Progenitor cell of endocrine pancreas (in vitro differentiated cells): ENCODE measurements around the gene AP3B1. TPM values are rescaled to one million over a fixed set of nuclear protein-coding genes. Genes with fewer than 3 reads are reported as not detected.

ENCODE experiments used
- DNase-seq: peaks from one replicate; pipeline ENCODE4 v3.0.0; 2021; ENCODE audit warnings: low spot score; ENCODE audit not compliant: unreplicated experiment
- H3K27ac Mint-ChIP-seq: 2 replicates; pipeline ENCODE4 v1.8.0; 2021; ENCODE audit warnings: mild to moderate bottlenecking, moderate library complexity, mixed read lengths
- H3K27me3 Mint-ChIP-seq: 2 replicates; pipeline ENCODE4 v1.8.0; 2021; ENCODE audit warnings: mixed read lengths
- H3K36me3 Mint-ChIP-seq: 2 replicates; pipeline ENCODE4 v1.8.0; 2022; ENCODE audit warnings: mixed read lengths; ENCODE audit not compliant: insufficient read depth
- H3K4me1 Mint-ChIP-seq: 2 replicates; pipeline ENCODE4 v1.8.0; 2021; ENCODE audit warnings: low read depth, mixed read lengths
- H3K4me3 Mint-ChIP-seq: 2 replicates; pipeline ENCODE4 v1.8.0; 2021; ENCODE audit warnings: low read depth, mild to moderate bottlenecking, moderate library complexity, mixed read lengths
- H3K9me3 Mint-ChIP-seq: 2 replicates; pipeline ENCODE4 v1.8.0; 2021; ENCODE audit warnings: low read depth, mixed read lengths
- total RNA-seq: library from RNA; stranded (reverse); gene quantifications from 2 replicates; pipeline ENCODE4 v1.2.1, GENCODE V29; 2021
- TF ChIP-seq, protein P1 (sequence below): fragments of 200-600 bp; sonication (generic); IDR thresholded peaks from one replicate; pipeline ENCODE4 v1.5.0; 2021; ENCODE audit warnings: antibody characterized with exemption, mild to moderate bottlenecking; ENCODE audit not compliant: unreplicated experiment

The AP3B1 gene
- total RNA-seq, 1 donor from 2014 or later: 50.9 TPM

DNA sequence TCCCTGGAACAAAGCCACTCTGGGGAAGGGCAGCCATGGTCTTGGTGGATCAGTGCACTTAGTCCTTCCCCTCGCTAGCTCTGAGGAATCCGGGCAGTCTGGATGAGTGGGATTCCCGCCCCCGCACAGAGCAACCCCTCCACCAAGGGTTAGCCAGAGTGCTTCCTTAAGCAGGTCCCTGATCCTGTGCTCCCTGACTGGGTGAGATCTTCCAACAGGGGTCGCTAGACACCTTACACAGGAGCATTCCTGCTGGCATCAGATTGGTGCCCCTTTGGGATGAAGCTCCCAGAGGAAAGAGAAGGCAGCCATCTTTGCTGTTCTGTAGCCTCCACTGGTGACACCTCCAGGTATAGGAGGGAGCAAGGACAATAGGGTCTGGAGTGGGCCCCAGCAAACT is 228.8 kb downstream of the AP3B1 start:
- TF ChIP-seq, protein P1, sequence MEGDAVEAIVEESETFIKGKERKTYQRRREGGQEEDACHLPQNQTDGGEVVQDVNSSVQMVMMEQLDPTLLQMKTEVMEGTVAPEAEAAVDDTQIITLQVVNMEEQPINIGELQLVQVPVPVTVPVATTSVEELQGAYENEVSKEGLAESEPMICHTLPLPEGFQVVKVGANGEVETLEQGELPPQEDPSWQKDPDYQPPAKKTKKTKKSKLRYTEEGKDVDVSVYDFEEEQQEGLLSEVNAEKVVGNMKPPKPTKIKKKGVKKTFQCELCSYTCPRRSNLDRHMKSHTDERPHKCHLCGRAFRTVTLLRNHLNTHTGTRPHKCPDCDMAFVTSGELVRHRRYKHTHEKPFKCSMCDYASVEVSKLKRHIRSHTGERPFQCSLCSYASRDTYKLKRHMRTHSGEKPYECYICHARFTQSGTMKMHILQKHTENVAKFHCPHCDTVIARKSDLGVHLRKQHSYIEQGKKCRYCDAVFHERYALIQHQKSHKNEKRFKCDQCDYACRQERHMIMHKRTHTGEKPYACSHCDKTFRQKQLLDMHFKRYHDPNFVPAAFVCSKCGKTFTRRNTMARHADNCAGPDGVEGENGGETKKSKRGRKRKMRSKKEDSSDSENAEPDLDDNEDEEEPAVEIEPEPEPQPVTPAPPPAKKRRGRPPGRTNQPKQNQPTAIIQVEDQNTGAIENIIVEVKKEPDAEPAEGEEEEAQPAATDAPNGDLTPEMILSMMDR: no peak
- no peak for DNase-seq
- no peak overlapping the region for H3K4me3 Mint-ChIP-seq
- no peak overlapping the region for H3K27ac Mint-ChIP-seq
- peaks cover 37% of the 10 kb centered on the region for H3K9me3 Mint-ChIP-seq
- H3K4me1 Mint-ChIP-seq: peaks cover 14% of the 10 kb centered on the region
- no peaks in the 10 kb centered on the region for H3K27me3 Mint-ChIP-seq
- H3K36me3 Mint-ChIP-seq: peaks cover 34% of the 10 kb centered on the region

DNA sequence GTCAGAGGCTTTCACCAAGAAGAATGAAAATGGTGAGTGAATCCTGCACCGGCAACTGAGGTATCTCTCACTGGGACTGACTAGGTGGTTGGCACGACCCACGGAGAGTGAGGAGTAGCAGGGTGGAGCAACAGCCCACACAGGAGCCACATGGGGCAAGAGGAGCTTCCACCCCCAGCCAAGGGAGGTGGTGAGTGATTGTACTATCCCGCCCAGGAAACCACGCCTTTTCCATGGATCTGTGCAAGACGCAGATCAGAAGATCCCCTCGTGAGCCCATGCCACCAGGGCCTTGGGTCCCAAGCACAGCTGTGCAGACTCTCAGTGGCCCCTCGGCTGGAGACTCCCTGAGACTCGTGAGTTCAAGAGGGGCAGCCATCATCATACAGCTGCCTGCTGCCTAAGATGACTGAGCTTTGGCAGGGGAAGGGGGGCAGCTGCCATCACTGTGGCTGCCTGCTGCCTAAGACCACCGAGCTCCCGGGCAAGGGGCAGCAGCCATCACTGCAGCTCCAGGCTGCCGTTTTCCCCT is 229.5 kb downstream of the AP3B1 start:
- no peak for DNase-seq

DNA sequence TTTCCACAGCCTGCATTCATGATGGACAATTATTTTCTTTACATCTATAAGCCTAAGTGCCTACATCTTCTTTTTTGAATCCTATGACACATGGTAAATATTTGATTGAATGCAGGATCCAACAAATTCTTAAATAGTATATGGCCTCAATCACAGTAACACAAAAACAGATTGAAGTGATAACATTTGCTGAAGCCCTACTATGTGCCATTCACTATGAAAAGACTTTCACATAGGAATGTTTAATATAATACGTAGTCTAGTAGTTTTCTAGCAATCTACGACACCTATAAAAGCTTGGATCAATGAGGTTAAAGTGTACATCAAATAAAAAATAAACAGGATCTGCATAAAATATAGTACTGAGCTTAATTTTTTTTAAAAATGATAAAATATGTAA is 231.0 kb downstream of the AP3B1 start:
- TF ChIP-seq, protein P1: no peak
- peaks cover 20% of the 10 kb centered on the region for H3K36me3 Mint-ChIP-seq
- DNase-seq: no peak
- H3K27ac Mint-ChIP-seq: no peak overlapping the region
- no peaks in the 10 kb centered on the region for H3K27me3 Mint-ChIP-seq
- peaks cover 14% of the 10 kb centered on the region for H3K4me1 Mint-ChIP-seq
- H3K9me3 Mint-ChIP-seq: peaks cover 23% of the 10 kb centered on the region
- H3K4me3 Mint-ChIP-seq: no peak overlapping the region

More for the DNA sequence above, 229.5 kb downstream of the AP3B1 start:
- H3K27ac Mint-ChIP-seq: no peak overlapping the region
- H3K4me3 Mint-ChIP-seq: no peak overlapping the region
- TF ChIP-seq, protein P1: no peak
- no peaks in the 10 kb centered on the region for H3K27me3 Mint-ChIP-seq
- peaks cover 37% of the 10 kb centered on the region for H3K9me3 Mint-ChIP-seq
- H3K4me1 Mint-ChIP-seq: peaks cover 14% of the 10 kb centered on the region
- H3K36me3 Mint-ChIP-seq: peaks cover 30% of the 10 kb centered on the region

DNA sequence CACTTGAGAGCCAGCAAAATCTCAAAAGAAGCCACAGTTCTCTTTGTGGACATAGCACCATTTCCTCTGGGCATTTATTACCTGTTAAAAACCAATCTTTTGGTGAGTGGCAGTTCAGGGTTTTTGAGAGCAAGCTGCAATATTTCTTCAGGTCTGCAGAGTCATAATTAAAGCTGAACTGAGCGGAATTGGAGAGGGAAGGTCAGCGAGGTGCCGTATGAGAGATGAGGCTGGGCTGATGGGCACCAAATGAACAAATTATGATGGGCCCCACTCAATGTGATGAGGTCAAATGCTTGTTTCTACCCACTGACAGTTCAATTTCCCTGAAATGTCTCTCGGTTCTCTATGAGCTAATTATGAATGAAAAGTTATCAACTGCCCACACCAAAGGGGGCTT is 231.9 kb downstream of the AP3B1 start:
- H3K36me3 Mint-ChIP-seq: peaks cover 13% of the 10 kb centered on the region

DNA sequence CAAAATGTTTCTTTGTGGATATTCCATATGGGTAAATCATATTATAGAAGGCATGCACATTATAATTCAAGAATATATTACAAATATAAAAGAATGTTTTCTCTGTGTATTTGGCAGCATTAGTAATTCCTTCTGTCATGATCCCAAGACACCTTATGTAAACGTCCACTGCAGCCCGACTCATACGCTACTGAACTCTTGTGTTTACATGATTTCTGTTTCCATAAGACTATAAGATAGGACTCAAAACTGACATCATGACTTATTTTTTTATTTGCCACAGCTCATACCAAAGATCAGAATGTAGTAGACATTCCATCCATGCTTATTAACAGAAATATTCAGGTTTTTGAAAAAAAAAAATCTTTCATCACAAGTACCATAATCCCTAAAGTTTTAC is 234.1 kb downstream of the AP3B1 start:
- H3K4me1 Mint-ChIP-seq: peaks cover 14% of the 10 kb centered on the region
- DNase-seq: no peak
- H3K27me3 Mint-ChIP-seq: no peaks in the 10 kb centered on the region
- H3K27ac Mint-ChIP-seq: no peak overlapping the region
- TF ChIP-seq, protein P1: no peak
- no peaks in the 10 kb centered on the region for H3K9me3 Mint-ChIP-seq
- H3K36me3 Mint-ChIP-seq: no peaks in the 10 kb centered on the region
- no peak overlapping the region for H3K4me3 Mint-ChIP-seq

More for the DNA sequence above, 231.9 kb downstream of the AP3B1 start:
- TF ChIP-seq, protein P1: no peak
- H3K27ac Mint-ChIP-seq: no peak overlapping the region
- H3K4me3 Mint-ChIP-seq: no peak overlapping the region
- peaks cover 15% of the 10 kb centered on the region for H3K9me3 Mint-ChIP-seq
- H3K27me3 Mint-ChIP-seq: no peaks in the 10 kb centered on the region
- H3K4me1 Mint-ChIP-seq: peaks cover 14% of the 10 kb centered on the region
- no peak for DNase-seq
